NT2/D1 (cell line): Measurements from ENCODE around the gene EXOSC5.

Source experiments
- YY1 ChIP-seq: IDR thresholded peaks from 2 replicates; pipeline ENCODE4 v1.6.1; 2011; ENCODE audit not compliant: insufficient read length, insufficient read depth
- ZNF274 ChIP-seq: IDR thresholded peaks from 2 replicates; pipeline ENCODE4 v1.6.1; 2011; ENCODE audit warnings: mild to moderate bottlenecking, low read depth, low read length

GRCh38 chr19:41367848-41368301 is 29.3 kb downstream of the EXOSC5 start:
- TF ChIP-seq ZNF274: no peak
- no peak for TF ChIP-seq YY1
